B cell (primary cell): ENCODE data around the gene PEAK1.

Experiments used
- EZH2 ChIP-seq: IDR thresholded peaks from 2 replicates; pipeline ENCODE4 v1.6.1; 2012; ENCODE audit warnings: borderline replicate concordance, low read depth, mild to moderate bottlenecking, moderate library complexity, low read length; ENCODE audit not compliant: insufficient read depth, poor library complexity, severe bottlenecking
- TF ChIP-seq, protein P1 (sequence below): fragments of 200-600 bp; IDR thresholded peaks from one replicate; pipeline ENCODE4 v1.8.0; 2022; ENCODE audit warnings: antibody characterized with exemption, mild to moderate bottlenecking

DNA sequence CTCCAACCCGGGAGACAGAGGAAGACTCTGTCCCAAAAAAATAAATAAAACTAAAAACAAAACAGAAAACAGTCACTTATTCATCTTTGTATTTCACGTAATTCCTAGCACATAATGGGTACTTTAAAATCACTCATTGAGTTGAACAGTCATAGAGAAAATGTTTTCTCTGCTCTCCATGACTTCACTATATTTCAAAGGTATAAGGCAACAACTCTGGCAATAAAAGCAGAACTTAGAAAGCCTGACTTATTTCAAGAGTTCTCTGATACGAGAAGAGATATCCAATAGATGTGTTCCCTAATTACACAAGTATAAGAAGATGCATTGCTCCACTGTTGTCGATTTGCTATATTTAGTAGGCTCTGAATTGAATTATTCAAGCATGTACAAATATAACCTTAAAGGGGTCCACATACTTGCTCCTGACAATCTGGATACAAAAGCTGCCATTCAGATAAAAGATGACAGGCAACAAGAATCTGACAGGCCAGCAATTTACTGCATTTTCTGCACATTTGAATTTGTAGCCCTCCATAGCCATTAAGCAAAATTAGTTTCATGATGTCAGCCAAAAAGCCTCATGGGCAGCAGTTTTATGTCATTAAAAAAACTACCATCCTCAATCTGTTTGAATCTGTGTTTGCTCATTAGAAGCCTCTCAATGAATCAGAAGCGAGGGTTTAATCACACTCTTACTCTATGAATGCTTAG, 47.9 kb downstream of the PEAK1 start:
- TF ChIP-seq, protein P1, sequence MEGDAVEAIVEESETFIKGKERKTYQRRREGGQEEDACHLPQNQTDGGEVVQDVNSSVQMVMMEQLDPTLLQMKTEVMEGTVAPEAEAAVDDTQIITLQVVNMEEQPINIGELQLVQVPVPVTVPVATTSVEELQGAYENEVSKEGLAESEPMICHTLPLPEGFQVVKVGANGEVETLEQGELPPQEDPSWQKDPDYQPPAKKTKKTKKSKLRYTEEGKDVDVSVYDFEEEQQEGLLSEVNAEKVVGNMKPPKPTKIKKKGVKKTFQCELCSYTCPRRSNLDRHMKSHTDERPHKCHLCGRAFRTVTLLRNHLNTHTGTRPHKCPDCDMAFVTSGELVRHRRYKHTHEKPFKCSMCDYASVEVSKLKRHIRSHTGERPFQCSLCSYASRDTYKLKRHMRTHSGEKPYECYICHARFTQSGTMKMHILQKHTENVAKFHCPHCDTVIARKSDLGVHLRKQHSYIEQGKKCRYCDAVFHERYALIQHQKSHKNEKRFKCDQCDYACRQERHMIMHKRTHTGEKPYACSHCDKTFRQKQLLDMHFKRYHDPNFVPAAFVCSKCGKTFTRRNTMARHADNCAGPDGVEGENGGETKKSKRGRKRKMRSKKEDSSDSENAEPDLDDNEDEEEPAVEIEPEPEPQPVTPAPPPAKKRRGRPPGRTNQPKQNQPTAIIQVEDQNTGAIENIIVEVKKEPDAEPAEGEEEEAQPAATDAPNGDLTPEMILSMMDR = no peak
- TF ChIP-seq EZH2 = no peak
